Activated CD4-positive, alpha-beta T cell treated with anti-CD3 and anti-CD28 coated beads, Interleukin-2, amount 10 ng/mL, durations not matched to agents 24 days and 14 days (primary cell): ENCODE results near the gene TRAP1. TPM values are rescaled to one million over a fixed set of nuclear protein-coding genes. Genes with fewer than 3 reads are reported as not detected.
A peak's percentile ranks its signal among the peaks of the same experiment; 100 is the strongest.

ENCODE experiments used
- DNase-seq: peaks from one replicate; pipeline ENCODE4 v3.0.0; 2022
- H3K27ac Mint-ChIP-seq: one replicate; pipeline ENCODE4 v1.8.0; 2022; ENCODE audit warnings: mild to moderate bottlenecking, mixed read lengths
- H3K27me3 Mint-ChIP-seq: one replicate; pipeline ENCODE4 v1.8.0; 2022; ENCODE audit warnings: mixed read lengths
- H3K36me3 Mint-ChIP-seq: one replicate; pipeline ENCODE4 v1.8.0; 2022; ENCODE audit warnings: low read depth, mild to moderate bottlenecking, mixed read lengths
- H3K4me1 Mint-ChIP-seq: one replicate; pipeline ENCODE4 v1.8.0; 2021; ENCODE audit warnings: mixed read lengths
- H3K4me3 Mint-ChIP-seq: one replicate; pipeline ENCODE4 v1.8.0; 2022; ENCODE audit warnings: mild to moderate bottlenecking, moderate library complexity, mixed read lengths
- H3K9me3 Mint-ChIP-seq: one replicate; pipeline ENCODE4 v1.8.0; 2021; ENCODE audit warnings: mixed read lengths
- intact Hi-C: fragments of 100-400 bp; cut with micrococcal nuclease; formaldehyde crosslinking; loops from one replicate; pipeline ENCODE4 v1.15.1; 2023
- total RNA-seq: library from RNA; stranded (reverse); gene quantifications from 2 replicates; pipeline ENCODE4 v1.2.3, GENCODE V29; 2022

TRAP1 gene
- total RNA-seq, 1 donor from 2014 or later = 421 TPM

GRCh38 chr16:3652373-3653195 is 64.7 kb downstream of the TRAP1 start:
- Mint-ChIP-seq H3K27me3 (no peaks in the 10 kb centered on the region), H3K9me3 (no peaks in the 10 kb centered on the region), H3K36me3 (peaks cover 30% of the 10 kb centered on the region), H3K4me3 (no peak overlapping the region), H3K4me1 (peaks cover 5% of the 10 kb centered on the region), H3K27ac (no peak overlapping the region)
- no peak for DNase-seq
- intact Hi-C loops = no loop called here

- intact Hi-C loops = no loop called here
- peaks cover 22% of the 10 kb centered on the region for H3K36me3 Mint-ChIP-seq
- no peaks in the 10 kb centered on the region for H3K27me3 Mint-ChIP-seq
- peaks cover 2% of the 10 kb centered on the region for H3K4me1 Mint-ChIP-seq
- no peaks in the 10 kb centered on the region for H3K9me3 Mint-ChIP-seq
- H3K27ac Mint-ChIP-seq = peak overlapping the region; percentile 15
- no peak overlapping the region for H3K4me3 Mint-ChIP-seq
- no peak for DNase-seq
These were observed 65.6 kb downstream of the TRAP1 start for GRCh38 chr16:3651461-3652372.

GRCh38 chr16:3650631-3651265 is 66.6 kb downstream of the TRAP1 start:
- DNase-seq = no peak
- Mint-ChIP-seq H3K9me3 (no peaks in the 10 kb centered on the region), H3K4me1 (peaks cover 2% of the 10 kb centered on the region), H3K36me3 (peaks cover 18% of the 10 kb centered on the region), H3K27me3 (no peaks in the 10 kb centered on the region), H3K27ac (no peak overlapping the region), H3K4me3 (no peak overlapping the region)
- intact Hi-C loops = no loop called here

- Mint-ChIP-seq H3K27ac (no peak overlapping the region), H3K4me1 (peaks cover 2% of the 10 kb centered on the region)
- DNase-seq = no peak
These were observed 70.9 kb downstream of the TRAP1 start for GRCh38 chr16:3646348-3646920.

GRCh38 chr16:3645504-3646347 is 71.6 kb downstream of the TRAP1 start:
- peaks cover 5% of the 10 kb centered on the region for H3K36me3 Mint-ChIP-seq
- H3K4me1 Mint-ChIP-seq = peaks cover 2% of the 10 kb centered on the region
- H3K4me3 Mint-ChIP-seq = no peak overlapping the region
- intact Hi-C loops = no loop called here
- no peak for DNase-seq
- no peaks in the 10 kb centered on the region for H3K27me3 Mint-ChIP-seq
- no peak overlapping the region for H3K27ac Mint-ChIP-seq
- no peaks in the 10 kb centered on the region for H3K9me3 Mint-ChIP-seq

More at GRCh38 chr16:3646348-3646920, 70.9 kb downstream of the TRAP1 start:
- Mint-ChIP-seq H3K4me3 (no peak overlapping the region), H3K9me3 (no peaks in the 10 kb centered on the region), H3K27me3 (no peaks in the 10 kb centered on the region), H3K36me3 (peaks cover 5% of the 10 kb centered on the region)
- intact Hi-C loops = no loop called here

GRCh38 chr16:3645108-3645503 is 72.2 kb downstream of the TRAP1 start:
- Mint-ChIP-seq H3K27ac (no peak overlapping the region), H3K27me3 (no peaks in the 10 kb centered on the region), H3K36me3 (peaks cover 5% of the 10 kb centered on the region), H3K9me3 (no peaks in the 10 kb centered on the region), H3K4me1 (peaks cover 2% of the 10 kb centered on the region), H3K4me3 (no peak overlapping the region)
- no peak for DNase-seq
- intact Hi-C loops = no loop called here

GRCh38 chr16:3643095-3643730 is 74.1 kb downstream of the TRAP1 start:
- DNase-seq = no peak
- peaks cover 5% of the 10 kb centered on the region for H3K4me1 Mint-ChIP-seq
- peaks cover 2% of the 10 kb centered on the region for H3K36me3 Mint-ChIP-seq
- no peaks in the 10 kb centered on the region for H3K27me3 Mint-ChIP-seq
- H3K27ac Mint-ChIP-seq = no peak overlapping the region
- H3K4me3 Mint-ChIP-seq = no peak overlapping the region
- intact Hi-C loops = no loop called here
- no peaks in the 10 kb centered on the region for H3K9me3 Mint-ChIP-seq

- H3K27ac Mint-ChIP-seq = no peak overlapping the region
- intact Hi-C loops = no loop called here
- no peaks in the 10 kb centered on the region for H3K9me3 Mint-ChIP-seq
- DNase-seq = no peak
- H3K27me3 Mint-ChIP-seq = no peaks in the 10 kb centered on the region
- H3K36me3 Mint-ChIP-seq = peaks cover 2% of the 10 kb centered on the region
- H3K4me3 Mint-ChIP-seq = no peak overlapping the region
- peaks cover 11% of the 10 kb centered on the region for H3K4me1 Mint-ChIP-seq
These were observed 74.8 kb downstream of the TRAP1 start for GRCh38 chr16:3642397-3643094.

- intact Hi-C loops = no loop called here
- H3K4me3 Mint-ChIP-seq = no peak overlapping the region
- peaks cover 17% of the 10 kb centered on the region for H3K4me1 Mint-ChIP-seq
- H3K27me3 Mint-ChIP-seq = no peaks in the 10 kb centered on the region
- no peak for DNase-seq
- no peak overlapping the region for H3K27ac Mint-ChIP-seq
- H3K9me3 Mint-ChIP-seq = no peaks in the 10 kb centered on the region
- H3K36me3 Mint-ChIP-seq = peaks cover 2% of the 10 kb centered on the region
These were observed 75.4 kb downstream of the TRAP1 start for GRCh38 chr16:3641801-3642396.

- intact Hi-C loops = no loop called here
- Mint-ChIP-seq H3K4me1 (peaks cover 17% of the 10 kb centered on the region), H3K36me3 (peaks cover 2% of the 10 kb centered on the region), H3K4me3 (no peak overlapping the region), H3K9me3 (no peaks in the 10 kb centered on the region), H3K27ac (no peak overlapping the region), H3K27me3 (no peaks in the 10 kb centered on the region)
- DNase-seq = no peak
These were observed 76.5 kb downstream of the TRAP1 start for GRCh38 chr16:3640632-3641501.

GRCh38 chr16:3640207-3640606 is 77.1 kb downstream of the TRAP1 start:
- intact Hi-C loops = no loop called here
- H3K4me1 Mint-ChIP-seq = peaks cover 16% of the 10 kb centered on the region
- no peaks in the 10 kb centered on the region for H3K9me3 Mint-ChIP-seq
- DNase-seq = no peak
- peaks cover 2% of the 10 kb centered on the region for H3K36me3 Mint-ChIP-seq
- H3K27me3 Mint-ChIP-seq = no peaks in the 10 kb centered on the region
- H3K27ac Mint-ChIP-seq = no peak overlapping the region
- H3K4me3 Mint-ChIP-seq = no peak overlapping the region
